GM21576 (cell line): ENCODE measurements around the gene EHHADH.

Experiments used
- ATAC-seq: cut with Tn5 transposase; IDR thresholded peaks from one replicate; pipeline ENCODE4 v1.9.1; 2021; ENCODE audit warnings: mild to moderate bottlenecking, moderate library complexity; ENCODE audit not compliant: unreplicated experiment

Gene EHHADH

DNA sequence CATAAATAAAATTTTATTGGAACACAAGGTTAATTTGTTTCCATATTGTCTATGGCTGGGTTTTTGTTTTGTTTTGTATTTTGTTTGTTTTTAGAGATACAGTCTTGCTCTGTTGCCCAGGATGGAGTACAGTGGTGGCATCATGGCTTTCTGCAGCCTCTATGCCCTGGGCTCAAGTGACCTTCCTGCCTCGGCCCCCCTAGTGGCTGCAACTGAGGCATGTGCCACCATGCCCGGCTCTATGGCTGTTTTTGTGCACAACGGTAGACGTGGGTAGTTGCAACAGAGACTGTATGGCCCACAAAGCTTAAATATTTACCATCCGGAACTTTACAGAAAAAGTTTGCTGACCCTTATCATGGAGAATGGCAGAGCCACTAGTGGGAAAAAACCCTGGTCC is 54.2 kb downstream of the EHHADH start:
- ATAC-seq: no peak

DNA sequence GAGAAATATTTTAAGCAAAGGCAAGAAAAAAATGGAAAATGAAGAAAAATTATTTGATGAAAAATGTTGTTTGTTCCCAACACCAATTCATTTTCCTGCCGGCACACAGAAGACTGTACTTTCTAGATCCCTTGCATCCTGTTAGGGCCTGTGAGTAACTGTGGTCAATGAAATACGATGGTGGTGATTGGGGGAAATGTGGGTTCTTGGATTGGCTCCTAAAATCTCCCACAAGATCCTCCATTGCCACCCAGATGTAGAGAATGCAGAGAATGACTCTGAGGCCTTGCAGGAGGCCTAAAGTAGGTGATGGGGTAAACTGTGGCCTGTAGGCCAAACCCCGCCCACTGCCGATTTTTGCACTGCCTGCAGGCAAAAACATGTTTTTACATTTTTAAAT is 54.6 kb downstream of the EHHADH start:
- no peak for ATAC-seq

DNA sequence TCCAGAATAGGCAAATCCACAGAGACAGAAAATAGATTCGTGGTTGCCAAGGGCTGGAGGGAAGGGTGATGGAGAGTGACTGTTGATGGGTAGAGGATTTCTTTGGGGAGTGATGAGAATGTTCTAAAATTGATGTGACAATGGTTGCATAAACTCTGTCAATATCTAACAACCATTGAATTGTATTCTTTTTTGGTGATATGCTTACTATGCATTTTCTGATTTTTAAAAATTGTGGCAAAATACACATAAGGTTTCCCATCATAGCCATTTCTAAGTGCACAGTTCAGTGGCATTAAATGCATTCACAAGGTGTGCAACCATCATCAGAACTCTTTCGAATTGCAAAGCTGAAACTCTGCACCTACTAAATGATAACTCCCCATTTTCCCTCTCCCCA is 56.8 kb downstream of the EHHADH start:
- no peak for ATAC-seq

DNA sequence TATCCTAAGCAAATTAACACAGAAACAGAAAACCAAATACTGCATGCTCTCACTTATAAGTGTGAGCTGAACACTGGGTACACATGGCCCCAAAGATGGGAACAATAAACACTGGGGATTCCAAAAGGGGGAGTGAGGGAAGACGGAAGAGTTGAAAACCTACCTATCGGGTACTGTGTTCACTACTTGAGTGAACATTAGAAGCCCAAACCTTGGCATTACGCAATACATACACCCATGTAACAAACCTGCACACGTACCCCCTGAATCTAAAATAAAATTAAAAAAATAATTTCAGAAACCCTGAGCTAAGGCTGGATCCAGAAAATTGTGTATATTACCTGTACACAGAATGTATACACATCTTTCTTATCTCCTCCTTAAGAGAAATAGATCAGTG is 58.2 kb downstream of the EHHADH start:
- no peak for ATAC-seq

DNA sequence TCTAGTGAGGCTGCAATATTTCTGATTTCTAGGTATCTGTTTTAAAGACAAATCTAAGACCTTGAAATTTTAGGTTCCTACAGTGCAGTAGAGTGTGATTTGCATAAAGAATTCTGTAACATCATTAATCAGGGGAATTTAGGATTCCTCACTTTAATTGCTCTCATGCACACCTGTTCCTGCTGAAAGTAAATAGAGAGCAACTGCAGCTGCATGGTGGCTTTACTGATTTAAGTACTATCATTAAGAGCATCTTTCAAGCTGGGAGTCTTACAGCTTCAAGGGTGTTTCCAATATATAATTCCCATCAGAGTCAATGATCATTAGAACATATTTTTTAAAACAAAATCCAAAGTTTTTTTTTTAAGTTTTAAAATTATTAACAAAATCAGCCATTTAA is 65.0 kb downstream of the EHHADH start:
- ATAC-seq: no peak

DNA sequence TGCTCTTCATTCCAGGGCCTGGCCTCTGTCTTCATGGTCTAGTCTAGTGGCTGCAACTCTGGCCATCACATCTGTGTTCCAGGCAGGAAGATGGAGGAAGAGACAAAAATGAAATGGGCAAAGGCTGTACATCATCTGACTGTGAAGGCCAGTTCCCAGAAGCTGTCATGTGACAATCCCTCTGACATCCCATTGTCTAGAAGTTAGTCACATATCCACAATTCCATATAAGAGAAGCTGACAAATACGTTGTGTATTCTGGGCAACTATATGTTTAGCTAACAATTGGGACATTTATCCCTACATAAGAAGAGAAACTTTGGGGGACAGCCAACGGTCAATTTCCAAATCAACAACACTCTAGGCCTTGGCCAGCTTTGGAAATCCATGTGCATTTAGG is 66.5 kb downstream of the EHHADH start:
- ATAC-seq: no peak

DNA sequence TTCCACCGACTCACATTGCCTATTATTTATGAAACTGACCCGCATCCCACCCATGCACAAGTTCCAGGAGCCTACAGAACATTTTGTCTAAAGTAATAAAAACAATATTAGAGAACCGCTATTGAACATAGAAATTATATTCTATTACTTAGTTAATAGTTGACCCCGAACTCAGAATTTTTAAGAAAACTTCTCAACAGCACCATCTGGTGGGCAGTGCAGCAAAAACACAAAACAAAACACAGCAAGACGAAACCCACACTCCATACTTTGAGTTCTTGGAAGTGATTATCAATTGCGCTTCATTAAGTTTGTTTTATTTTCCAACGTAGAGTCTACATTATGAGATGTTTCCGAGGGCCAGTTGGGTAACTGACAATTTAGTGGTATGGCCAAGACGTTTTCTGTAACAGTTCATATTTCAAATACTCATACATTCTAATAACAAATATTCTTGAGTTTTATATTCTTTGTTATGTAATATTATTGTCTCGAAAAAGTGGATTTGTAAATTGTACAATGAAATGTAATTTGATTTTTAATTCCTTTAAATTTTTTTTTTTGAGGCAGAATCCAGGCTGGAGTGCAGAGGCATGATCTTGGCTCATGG is 77.0 kb downstream of the EHHADH start:
- ATAC-seq: no peak

DNA sequence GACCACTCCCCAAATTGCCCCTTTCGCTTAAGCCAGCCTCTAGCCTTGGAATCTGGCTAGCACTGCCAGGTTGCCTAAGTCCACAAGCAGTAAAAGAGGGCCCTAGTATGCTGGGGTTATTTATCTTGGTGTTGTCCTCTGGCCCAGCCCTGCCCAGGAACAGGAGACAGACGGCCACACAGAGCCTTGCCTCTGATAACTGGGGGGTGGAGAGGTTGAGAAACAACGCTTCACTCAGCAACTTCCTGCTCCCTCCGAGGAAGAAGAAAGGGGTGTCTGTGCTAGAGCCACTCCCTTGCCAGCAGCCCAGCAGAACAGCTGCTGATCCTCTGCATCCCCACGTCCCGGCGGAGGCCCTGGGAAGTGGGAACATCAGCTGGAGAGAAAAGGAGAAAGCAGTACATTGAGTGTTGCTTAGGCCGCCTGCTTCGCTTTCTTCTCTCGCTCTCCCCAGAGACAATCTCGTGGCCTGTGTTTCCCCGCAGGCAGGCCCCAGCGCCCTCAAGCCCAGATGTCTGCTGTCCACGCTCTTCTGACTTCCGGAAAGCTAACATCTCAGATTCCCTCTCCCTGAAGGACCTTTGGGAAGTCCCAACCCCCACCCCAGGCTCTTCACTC is 78.4 kb downstream of the EHHADH start:
- peak; percentile 66 for ATAC-seq

DNA sequence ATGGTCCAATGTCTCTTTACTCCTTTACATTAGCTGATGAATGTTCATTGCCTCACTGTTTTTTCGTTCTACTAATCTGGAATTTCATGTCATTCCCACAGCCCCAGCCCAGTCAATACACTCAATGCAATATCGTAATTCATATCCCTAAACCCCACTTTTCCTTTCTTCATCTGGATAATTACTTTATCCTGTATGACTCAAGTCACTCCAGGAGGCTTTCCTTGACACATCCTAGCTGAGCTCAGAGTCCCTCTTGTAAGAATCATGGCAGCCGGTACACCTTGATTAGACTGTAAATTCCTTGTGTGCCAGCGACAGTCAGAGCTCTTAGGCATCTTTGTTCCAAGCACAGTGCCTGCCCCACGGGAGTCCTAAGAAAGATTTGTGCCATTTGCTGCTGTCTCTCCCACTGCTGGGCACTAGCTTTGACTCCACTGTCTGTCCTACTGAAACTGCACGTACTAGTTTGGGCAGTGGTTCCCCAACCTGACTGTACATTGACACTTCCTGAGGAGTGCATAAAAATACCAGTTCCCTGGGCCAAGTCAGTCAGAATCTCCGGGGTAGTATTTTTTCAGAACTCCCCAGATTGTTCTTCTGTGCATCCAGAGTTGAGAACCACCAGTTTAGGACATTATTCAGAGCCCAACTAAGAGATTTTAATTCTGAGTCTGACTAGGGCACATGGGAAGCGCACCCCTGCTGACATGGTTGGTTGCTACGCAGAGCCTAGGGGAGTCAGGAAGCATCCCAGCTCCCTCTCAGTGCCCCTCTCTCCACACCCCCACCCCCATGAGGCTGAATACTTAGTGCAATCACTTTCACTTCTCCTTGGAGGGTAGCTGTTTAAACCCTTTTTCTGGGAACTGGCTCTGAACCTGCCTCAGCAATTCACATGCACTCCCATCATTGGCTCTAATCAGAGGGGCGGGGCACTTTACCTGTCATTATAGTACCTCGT is 81.5 kb downstream of the EHHADH start:
- ATAC-seq: no peak

DNA sequence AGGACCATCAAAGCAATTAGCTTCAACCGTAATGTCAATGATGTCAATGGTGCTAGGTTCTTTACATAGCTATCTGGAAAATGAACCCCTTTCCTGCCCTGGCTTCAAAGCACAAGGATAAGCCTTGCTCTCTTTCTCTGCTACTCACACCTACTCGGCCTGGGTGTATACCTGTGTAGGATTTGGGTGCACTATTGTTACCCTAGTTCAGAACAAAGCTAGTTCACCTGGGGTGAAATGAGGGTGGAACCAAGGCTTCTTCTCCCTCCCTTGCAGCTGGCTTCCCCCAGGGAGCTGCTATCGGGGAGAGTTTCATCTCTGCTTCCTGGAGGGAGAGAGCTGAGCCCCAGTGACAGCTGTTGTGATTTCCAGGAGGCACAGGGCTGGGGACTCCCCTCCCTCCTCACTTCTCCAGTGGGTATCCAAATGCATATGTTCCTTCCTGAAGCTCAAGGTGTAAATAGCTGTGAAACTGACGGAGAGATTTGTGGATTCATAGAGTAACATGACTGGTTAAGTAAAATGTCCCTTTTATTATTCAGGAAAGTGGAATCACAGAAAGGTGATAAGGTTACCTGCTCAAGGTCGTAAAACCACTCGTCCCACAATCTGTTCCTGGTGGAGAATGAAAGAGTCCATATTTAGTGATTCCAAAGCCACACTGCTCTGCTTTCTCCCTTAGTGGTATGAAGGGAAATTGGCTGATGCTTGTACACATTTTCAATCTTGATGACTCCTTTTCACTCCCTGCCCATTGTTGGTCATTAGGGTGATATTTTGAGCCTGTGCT is 89.2 kb downstream of the EHHADH start:
- no peak for ATAC-seq

DNA sequence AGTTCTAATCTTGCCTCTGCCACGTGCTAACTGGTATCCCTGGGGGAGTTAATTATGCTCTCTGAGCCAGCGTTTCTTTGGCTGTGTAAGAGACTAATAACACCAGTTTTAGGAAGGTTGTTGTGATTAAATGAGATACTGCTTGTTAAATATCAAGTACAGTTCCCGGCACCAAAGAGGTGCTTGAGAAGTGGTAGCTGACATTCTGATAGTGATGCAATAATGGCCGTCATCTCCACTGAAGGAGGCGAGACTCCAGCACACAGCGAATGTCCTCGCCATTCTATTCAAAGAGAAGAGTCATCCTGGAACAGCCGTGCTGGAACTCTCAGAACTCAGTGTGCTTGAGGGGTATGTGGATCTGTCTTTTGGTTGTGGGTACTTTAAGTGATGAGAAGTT is 91.2 kb downstream of the EHHADH start:
- ATAC-seq: no peak

DNA sequence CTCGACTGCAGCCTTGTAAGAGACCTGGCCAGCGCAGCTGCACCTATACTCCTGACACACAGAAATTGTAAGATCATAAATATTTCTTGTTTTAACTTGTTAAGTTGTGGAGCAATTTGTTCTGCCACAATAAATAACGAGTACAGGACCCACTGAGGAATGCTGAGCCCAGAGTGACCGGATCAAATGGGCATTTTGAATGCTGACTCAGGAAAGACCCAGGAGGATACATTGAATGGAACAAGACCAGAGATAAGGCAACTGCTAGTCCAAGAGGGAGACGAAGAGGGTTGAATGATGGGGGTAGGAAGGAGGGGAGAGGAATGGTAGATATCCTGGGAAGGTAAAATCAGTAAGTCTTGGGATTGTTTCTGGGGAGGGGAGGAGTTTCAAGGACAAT is 92.1 kb downstream of the EHHADH start:
- ATAC-seq: no peak

DNA sequence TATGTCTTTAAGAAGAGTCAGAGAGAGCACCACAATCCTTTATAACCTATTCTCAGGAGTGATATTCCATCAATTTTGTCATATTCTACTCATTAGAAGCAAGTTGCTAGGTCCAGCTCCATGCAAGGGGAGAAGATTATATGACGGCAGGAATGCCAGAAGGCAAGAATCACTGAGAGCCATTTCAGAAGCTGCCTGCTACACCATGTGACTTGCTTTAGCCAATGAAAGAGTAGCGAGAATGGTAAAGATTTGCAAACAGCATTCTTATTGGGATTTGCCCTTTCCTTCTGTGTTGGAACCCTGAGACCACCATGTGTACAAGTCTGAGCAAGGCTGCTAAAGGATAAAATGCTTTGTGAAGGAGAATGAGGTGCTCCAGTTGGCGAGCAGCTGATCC is 96.5 kb downstream of the EHHADH start:
- ATAC-seq: no peak

DNA sequence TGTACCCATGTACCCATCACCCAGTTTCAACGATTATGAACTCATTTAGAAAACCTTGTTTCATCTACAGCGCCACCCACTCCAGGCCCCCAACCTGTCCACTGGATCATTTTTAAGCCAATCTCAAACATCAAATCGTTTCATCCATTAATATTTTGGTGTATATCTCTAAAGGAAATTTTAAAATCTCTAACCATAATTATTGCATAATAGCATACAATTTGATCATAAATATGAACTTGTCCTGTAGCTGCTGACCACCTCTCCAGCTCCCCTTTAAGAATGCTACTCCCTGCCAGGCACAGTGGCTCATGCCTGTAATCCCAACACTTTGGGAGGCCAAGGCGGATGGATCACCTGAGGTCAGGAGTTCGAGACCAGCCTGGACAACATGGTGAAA is 98.2 kb downstream of the EHHADH start:
- no peak for ATAC-seq

DNA sequence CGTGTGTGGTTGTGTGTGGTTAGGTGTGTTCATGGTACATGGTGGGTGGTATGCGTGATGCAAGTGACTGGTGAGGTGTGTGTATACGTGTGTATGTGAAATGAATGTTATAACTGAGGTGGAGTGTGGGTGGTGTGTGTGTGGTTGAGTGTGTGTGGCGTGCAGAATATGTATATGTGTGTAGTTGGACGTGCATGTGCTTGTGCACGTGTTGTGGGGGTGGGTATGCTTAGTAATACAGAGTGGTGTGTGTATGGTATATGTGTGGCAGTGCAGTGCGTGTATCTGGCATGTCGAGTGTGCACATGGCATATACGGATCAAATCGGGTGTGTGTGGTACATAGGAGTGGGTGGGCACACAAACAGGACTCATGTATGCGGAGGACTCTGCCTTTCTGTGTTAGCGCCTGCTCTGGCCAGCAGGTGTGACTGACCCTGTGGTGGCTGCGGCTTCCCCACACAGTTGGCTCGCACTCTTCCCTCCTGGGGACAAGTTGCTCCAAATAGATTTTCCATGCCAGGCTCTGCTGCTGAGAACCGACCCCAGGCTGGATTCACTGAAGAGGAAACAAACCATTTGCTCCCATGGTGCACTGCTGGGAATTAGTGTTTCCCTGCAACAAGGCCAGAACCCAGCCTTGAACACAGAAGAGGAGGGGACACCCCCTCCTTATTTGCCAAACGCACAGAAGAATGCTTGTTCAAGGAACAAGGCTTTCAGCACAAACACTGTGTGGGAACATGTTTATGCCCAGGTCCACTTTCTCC is 99.8 kb downstream of the EHHADH start:
- no peak for ATAC-seq

DNA sequence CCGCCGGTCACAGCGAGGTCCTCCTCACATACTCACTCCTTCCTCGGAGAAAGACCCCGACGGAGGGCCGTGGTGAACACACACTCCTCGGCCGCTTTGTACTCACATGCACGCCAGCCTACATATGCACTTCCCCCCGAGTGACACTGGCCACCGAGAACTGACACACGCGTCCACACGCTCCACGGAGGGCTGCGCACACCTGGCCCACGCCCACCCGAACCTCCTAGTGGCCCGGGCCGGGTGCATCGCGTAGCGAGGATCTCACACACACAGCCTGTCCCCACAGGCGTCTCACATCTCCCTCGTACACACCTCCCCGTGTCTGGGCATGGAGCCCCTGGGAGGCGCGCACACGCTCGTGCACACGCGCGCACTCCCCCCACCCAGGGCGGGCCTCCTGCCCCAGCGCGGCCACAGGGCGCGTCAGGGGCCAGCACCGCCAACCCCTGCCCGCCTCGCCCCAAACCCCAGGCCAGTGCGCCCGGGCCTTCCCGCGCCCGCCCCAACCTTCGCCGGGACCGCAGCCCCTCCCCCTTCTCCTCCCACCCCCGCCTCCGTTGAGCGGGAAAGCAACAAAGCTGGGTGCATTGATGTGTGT is 100.6 kb downstream of the EHHADH start:
- peak; percentile 16 for ATAC-seq

DNA sequence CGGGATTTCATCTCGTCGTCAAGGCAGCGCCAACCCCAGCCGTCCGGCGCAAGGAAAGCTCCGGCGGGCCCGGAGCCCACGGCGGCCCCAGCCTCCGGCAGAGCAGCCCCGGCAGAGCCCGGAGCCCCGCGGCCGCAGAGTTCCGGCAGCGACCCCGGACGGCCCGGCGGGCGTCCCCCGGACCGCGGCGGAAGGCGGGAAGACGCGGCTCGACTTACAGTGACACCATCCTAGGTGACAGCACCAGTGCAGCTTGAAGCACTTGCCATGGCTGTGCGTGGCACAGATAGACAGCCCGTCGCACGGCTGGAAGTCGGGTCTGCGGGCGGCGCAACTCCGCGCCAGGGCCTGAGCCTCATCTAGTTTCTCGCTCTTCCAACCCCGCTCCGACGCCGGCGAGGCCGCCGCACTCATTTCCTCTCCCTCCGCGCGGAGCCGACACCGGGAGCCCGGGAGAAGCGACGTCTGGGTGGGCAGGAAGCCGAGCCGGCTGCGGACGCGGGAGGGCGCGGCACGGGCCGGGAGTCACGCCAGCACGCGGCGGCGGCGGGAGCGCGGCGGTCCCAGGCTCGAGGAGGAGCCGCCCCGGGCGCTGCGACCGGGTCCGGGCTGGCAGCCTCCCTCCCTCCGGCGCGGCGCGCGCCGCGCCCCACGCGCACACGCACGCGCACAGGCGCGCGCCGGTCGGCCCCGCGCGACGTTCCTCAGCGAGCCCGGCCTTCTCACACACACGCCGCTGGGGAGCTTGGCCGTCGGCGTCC is 101.3 kb downstream of the EHHADH start, which contains the start of gene C3orf70:
TSS of gene C3orf70 (minus strand) at position 651 of the 761 bp plus-strand sequence. CDS start at position 414, 237 bp downstream.
- ATAC-seq: peak; percentile 51

DNA sequence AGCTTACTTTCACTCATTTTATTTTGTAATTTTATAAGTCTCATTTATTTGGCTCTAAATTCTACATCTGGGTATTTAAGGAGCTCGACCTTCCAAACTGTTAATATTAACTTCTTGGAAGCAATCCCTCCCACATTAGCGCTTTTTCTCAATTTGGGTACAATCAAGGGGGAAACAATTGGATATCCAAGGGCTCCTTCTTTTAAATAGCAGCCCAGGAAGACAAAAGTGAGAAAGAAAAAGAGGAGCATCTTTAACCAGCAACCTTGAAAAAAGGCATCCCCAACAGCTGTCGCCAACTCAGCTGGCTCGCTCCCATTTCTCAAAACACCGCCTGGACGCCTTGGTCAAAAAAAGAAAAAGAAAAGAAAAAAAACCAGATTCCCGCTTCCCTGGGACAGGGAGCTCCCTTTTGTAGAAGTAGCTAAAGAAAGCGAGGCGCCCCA is 101.9 kb downstream of the EHHADH start:
- no peak for ATAC-seq
